ENCODE results near the gene PRKCA. TPM values are rescaled to one million over a fixed set of nuclear protein-coding genes. Genes with fewer than 3 reads are reported as not detected.

The PRKCA gene
- total RNA-seq, 4 donors from 2014 or later = 9.8 to 25.6 (median 12.2) TPM

DNA sequence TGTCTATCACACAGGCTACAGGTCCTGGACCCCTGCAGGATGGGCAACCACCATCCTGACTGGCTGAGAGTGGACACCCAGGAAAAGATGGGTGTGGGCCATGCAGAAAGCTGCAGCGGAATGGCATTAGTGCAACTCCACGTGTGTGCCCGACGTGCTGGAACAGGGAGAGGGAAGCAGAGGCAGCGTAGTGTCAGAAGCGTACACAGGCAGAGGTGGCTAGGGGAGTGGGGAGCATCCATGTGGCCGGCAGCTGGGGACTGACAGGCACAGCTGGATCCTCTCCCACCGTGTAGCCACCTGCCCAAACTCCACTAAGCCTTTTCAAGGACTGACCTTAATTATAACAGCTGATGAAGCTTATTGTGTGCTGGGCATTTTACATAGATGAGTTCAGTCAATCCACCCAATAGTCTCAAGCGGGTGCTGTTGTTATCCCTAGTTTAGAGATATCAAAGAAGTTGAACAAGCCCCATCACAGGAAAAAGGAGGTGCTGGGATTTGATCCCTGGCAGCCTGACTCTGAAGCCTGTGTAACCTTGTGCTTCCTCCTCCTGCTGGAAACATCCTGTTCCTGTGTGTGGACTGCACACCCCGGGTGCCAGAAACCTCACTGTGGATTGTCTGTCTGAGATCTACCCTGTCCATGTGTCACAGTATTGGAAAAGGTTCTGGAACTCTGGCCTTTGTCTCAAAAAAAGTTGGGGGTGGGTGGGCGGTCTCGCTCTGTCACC lies 114.0 kb downstream of the PRKCA start:
- Histone ChIP-seq H3K4me3 (no peak overlapping the region), H3K9me3 (no peaks in the 10 kb centered on the region), H3K27me3 (no peaks in the 10 kb centered on the region), H3K36me3 (no peaks in the 10 kb centered on the region), H3K4me1 (no peaks in the 10 kb centered on the region), H3K27ac (no peak overlapping the region)
- TF ChIP-seq POLR2AphosphoS5 (IDR thresholded peaks at IDR 0.05) (no peak), EP300 (IDR thresholded peaks at IDR 0.05) (no peak), POLR2A (IDR thresholded peaks at IDR 0.05) (no peak)
- TF ChIP-seq, protein P1, sequence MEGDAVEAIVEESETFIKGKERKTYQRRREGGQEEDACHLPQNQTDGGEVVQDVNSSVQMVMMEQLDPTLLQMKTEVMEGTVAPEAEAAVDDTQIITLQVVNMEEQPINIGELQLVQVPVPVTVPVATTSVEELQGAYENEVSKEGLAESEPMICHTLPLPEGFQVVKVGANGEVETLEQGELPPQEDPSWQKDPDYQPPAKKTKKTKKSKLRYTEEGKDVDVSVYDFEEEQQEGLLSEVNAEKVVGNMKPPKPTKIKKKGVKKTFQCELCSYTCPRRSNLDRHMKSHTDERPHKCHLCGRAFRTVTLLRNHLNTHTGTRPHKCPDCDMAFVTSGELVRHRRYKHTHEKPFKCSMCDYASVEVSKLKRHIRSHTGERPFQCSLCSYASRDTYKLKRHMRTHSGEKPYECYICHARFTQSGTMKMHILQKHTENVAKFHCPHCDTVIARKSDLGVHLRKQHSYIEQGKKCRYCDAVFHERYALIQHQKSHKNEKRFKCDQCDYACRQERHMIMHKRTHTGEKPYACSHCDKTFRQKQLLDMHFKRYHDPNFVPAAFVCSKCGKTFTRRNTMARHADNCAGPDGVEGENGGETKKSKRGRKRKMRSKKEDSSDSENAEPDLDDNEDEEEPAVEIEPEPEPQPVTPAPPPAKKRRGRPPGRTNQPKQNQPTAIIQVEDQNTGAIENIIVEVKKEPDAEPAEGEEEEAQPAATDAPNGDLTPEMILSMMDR (IDR thresholded peaks at IDR 0.05) = no peak
- no peak for DNase-seq (ENCODE audit: low spot score in 2 of 2)
- WGBS = 90% methylated on average over 12 of the region's 12 CpGs

DNA sequence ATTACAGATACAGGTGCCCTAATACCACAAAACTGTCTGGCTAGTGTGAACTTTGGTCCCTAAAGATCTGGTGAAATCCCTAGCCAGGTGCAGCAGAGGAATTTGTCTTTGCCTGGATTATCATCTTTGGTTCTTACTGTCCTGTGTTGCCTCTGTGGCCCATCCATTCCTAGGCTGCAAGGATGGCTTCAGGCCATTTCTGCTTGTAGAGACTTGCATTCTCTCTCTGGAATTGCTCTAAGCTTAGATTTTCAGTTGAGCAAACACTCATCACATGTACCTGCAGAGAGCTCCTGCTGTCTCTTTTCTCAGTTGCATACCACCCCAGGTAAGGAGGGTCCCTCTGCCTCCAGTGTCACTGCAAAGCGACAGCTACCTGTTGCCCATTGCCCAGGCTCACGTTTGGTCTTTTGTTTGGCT lies 114.9 kb downstream of the PRKCA start:
- Histone ChIP-seq H3K9me3 (no peaks in the 10 kb centered on the region), H3K27ac (no peak overlapping the region), H3K4me3 (no peak overlapping the region), H3K4me1 (no peaks in the 10 kb centered on the region), H3K36me3 (no peaks in the 10 kb centered on the region), H3K27me3 (no peaks in the 10 kb centered on the region)
- DNase-seq (ENCODE audit: low spot score in 2 of 2) = no peak
- TF ChIP-seq POLR2A (IDR thresholded peaks at IDR 0.05) (no peak), EP300 (IDR thresholded peaks at IDR 0.05) (no peak), POLR2AphosphoS5 (IDR thresholded peaks at IDR 0.05) (no peak)
- TF ChIP-seq, protein P1 (IDR thresholded peaks at IDR 0.05) = no peak
- 59% methylated on average over 2 of the region's 2 CpGs for WGBS

DNA sequence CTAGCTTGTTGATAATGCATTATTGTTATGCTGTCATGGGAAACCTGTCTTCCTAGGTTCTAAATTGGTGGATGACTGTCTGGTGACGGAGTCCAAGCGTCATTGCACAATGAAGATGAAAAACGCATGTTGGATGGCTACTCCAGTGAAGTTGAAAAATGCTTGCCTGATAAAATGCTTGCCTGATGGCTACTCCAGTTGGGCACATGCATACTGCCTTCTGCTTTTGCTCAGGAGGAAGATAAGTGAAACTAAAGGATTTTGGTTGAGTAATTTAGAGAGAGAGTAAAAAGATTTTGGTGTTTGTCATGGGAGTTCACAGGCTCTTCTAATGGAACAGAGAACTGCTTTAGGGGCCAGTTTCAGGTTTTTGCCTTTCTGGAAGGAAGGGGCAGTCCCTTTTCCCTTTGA lies 118.6 kb downstream of the PRKCA start:
- Histone ChIP-seq H3K27me3 (no peaks in the 10 kb centered on the region), H3K9me3 (no peaks in the 10 kb centered on the region), H3K4me3 (no peak overlapping the region), H3K36me3 (no peaks in the 10 kb centered on the region), H3K27ac (no peak overlapping the region), H3K4me1 (no peaks in the 10 kb centered on the region)
- no peak for DNase-seq (ENCODE audit: low spot score in 2 of 2)
- WGBS = 60% methylated on average over 3 of the region's 3 CpGs
- TF ChIP-seq POLR2AphosphoS5 (IDR thresholded peaks at IDR 0.05) = no peak

DNA sequence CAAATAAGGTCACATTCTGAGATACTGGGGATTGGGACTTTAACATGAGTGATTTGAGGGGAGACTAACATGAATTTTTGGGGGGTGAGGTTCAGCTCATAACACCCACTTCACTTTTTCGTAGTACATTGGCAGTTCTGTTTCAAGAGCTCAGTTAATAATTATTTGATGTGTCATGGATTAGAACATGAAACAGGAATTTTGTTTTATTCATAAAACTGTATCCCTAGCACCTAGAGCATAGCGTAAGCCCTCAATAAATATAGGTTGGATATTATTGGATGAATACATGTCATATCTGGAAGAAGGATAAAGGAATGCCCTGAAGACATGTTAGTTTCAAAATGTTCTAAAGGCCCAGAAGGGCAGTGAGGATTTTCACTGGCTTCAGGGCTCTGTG lies 119.8 kb downstream of the PRKCA start:
- TF ChIP-seq POLR2A (IDR thresholded peaks at IDR 0.05) = no peak
- no peak for TF ChIP-seq POLR2AphosphoS5 (IDR thresholded peaks at IDR 0.05)
- TF ChIP-seq, protein P1 (IDR thresholded peaks at IDR 0.05) = no peak
- no peak for TF ChIP-seq EP300 (IDR thresholded peaks at IDR 0.05)
- Histone ChIP-seq H3K4me1 (no peaks in the 10 kb centered on the region), H3K27me3 (no peaks in the 10 kb centered on the region), H3K4me3 (no peak overlapping the region), H3K27ac (no peak overlapping the region), H3K9me3 (no peaks in the 10 kb centered on the region), H3K36me3 (no peaks in the 10 kb centered on the region)
- 97% methylated on average over 2 of the region's 2 CpGs for WGBS
- DNase-seq (ENCODE audit: low spot score in 2 of 2) = no peak

DNA sequence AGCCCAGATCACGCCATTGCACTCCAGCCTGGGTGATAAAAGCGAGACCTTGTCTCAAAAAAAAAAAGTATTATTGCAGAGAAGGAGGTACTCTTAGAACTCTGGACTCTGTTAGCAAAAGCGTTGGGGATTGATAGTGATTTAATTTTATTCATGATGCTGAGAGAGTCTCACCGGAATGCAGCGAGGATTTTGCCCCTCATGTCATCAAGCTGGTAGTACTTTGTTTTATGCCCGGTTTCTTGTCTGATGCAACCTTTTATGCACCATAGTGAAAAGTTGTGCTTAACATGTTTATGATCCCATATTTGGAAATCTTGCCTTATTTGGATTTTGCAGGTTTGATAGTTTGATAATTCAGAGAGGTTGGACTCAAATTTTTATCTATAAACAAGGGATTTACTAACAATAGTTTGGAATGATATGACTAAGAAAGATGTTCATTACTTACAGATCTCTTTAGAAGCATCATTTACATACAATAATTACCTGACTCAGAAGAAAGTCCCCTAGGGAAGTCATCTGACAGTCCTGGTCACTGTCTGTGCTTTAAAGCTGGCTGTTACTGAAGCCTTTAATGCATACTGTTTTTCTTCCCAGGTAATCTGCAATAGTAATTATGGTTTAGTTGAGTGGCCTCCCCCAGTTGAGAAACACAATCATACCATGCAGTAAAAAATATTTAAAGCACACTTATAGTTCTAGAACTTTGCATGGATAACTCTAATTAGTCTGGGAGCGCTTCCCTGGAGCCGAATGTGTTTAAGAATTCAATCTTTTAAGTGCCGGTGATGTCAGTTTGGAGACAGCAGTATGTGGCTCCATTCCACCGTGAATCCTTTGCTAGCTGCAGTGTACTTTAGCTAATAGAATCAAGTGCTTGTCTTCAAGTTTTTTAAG lies 120.9 kb downstream of the PRKCA start:
- H3K4me3 ChIP-seq = no peak overlapping the region
- 73% methylated on average over 10 of the region's 10 CpGs for WGBS
- TF ChIP-seq POLR2AphosphoS5 (IDR thresholded peaks at IDR 0.05) = no peak
- no peak for TF ChIP-seq POLR2A (IDR thresholded peaks at IDR 0.05)
- H3K27me3 ChIP-seq = no peaks in the 10 kb centered on the region
- H3K27ac ChIP-seq = no peak overlapping the region
- no peak for DNase-seq (ENCODE audit: low spot score in 2 of 2)
- no peaks in the 10 kb centered on the region for H3K4me1 ChIP-seq
- H3K36me3 ChIP-seq = no peaks in the 10 kb centered on the region
- no peaks in the 10 kb centered on the region for H3K9me3 ChIP-seq

DNA sequence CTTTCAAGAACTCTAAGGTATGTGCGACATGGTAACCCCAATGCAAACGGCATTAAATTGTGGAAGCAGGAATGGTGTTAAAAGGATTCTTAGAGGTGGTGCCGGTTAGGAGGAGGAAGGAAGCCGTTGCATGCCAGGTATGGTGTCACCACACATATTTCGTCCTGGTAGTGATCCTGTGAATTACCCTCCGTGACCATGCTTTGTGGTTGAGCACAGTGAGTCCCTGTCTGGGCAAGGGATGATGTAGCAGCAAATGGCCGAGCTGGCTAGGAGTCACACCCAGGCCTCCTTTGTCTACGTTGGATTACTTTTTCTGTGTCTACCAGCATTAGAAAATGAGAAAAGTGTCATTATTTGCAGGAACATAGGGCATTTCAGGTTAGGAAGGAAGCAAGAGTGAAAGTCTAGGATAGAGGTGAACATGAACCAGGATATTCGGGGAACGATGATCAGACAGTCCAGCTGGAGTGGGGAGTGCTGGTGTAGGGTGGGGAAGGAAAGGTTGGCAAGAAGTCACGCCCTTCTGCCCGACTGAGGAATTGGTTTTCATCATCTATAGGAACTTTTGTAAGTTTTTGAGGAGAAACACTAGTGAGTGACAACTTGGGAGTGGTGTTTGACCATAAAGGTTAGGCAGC lies 123.5 kb downstream of the PRKCA start:
- no peak for DNase-seq (ENCODE audit: low spot score in 2 of 2)
- H3K27me3 ChIP-seq = no peaks in the 10 kb centered on the region
- H3K4me3 ChIP-seq = no peak overlapping the region
- TF ChIP-seq EP300 (IDR thresholded peaks at IDR 0.05) (no peak), POLR2A (IDR thresholded peaks at IDR 0.05) (no peak), POLR2AphosphoS5 (IDR thresholded peaks at IDR 0.05) (no peak)
- TF ChIP-seq, protein P1 (IDR thresholded peaks at IDR 0.05) = no peak
- H3K27ac ChIP-seq = no peak overlapping the region
- no peaks in the 10 kb centered on the region for H3K4me1 ChIP-seq
- no peaks in the 10 kb centered on the region for H3K9me3 ChIP-seq
- WGBS = 92% methylated on average over 12 of the region's 12 CpGs
- H3K36me3 ChIP-seq = no peaks in the 10 kb centered on the region

All from suprapubic skin (tissue), 4 donors.